ENCODE data around the gene SC5D.

The SC5D gene

DNA sequence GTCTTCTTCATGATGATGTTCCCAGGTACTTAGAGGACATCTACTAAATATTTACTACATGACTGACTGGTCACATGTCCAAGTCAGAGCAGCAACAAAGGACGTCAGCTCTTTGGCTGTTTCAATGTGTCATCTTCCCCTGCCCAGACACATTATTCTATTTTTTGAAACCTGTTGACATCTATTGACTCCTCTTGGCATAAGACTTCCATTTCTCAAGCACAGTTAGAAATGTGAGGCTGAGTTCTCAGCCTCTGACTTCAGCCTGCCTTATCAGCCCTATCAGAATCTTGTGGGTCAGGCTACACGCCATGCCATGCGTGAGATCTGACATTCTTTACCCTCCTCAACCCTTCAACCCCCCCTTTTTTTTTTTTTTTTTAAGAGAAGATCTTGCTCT is 63.8 kb downstream of the SC5D start:
- no peak for DNase-seq (ENCODE audit: low read depth)
